HG02588 (cell line): ENCODE data around the gene PRDM10.
"Not testable (repeated sequence)": the region's sequence is repeated elsewhere in the genome, so short reads cannot be mapped to it uniquely, and the experiment has no call there.

Experiments used
- ATAC-seq: cut with Tn5 transposase; IDR thresholded peaks from one replicate; pipeline ENCODE4 v1.9.1; 2021; ENCODE audit warnings: mild to moderate bottlenecking, moderate library complexity; ENCODE audit not compliant: unreplicated experiment

PRDM10 gene, protein sequence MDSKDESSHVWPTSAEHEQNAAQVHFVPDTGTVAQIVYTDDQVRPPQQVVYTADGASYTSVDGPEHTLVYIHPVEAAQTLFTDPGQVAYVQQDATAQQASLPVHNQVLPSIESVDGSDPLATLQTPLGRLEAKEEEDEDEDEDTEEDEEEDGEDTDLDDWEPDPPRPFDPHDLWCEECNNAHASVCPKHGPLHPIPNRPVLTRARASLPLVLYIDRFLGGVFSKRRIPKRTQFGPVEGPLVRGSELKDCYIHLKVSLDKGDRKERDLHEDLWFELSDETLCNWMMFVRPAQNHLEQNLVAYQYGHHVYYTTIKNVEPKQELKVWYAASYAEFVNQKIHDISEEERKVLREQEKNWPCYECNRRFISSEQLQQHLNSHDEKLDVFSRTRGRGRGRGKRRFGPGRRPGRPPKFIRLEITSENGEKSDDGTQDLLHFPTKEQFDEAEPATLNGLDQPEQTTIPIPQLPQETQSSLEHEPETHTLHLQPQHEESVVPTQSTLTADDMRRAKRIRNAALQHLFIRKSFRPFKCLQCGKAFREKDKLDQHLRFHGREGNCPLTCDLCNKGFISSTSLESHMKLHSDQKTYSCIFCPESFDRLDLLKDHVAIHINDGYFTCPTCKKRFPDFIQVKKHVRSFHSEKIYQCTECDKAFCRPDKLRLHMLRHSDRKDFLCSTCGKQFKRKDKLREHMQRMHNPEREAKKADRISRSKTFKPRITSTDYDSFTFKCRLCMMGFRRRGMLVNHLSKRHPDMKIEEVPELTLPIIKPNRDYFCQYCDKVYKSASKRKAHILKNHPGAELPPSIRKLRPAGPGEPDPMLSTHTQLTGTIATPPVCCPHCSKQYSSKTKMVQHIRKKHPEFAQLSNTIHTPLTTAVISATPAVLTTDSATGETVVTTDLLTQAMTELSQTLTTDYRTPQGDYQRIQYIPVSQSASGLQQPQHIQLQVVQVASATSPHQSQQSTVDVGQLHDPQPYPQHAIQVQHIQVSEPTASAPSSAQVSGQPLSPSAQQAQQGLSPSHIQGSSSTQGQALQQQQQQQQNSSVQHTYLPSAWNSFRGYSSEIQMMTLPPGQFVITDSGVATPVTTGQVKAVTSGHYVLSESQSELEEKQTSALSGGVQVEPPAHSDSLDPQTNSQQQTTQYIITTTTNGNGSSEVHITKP

DNA sequence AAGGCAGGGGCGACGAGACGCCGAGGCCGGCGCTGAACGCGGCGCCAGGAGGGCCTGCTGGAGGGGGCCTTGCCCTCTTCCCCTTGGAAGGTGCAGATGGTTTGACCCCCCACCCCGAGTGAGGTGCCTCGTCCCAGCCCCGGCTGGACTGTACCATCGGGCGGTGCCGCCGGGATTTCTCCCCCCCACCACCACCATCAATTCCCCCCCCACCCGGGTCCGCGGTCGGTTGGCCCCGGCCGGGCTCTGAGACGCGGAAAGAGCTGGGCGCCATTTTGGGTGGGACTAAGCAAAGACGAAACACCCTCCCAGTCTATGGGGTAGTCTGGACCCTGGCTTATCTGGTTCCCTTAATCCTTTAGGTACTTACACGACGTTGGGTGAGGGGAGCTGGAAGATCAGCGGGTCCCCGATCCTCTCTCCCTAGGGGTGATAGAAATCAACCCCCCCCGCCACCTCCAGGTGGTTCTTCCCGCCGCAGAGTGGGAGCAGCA lies at the start of gene PRDM10:
Gene PRDM10, minus strand, starts transcription at position 484 of the 494 bp plus-strand sequence. CDS start 41,871 bp downstream, outside the sequence.
- ATAC-seq, result peak; percentile 40

DNA sequence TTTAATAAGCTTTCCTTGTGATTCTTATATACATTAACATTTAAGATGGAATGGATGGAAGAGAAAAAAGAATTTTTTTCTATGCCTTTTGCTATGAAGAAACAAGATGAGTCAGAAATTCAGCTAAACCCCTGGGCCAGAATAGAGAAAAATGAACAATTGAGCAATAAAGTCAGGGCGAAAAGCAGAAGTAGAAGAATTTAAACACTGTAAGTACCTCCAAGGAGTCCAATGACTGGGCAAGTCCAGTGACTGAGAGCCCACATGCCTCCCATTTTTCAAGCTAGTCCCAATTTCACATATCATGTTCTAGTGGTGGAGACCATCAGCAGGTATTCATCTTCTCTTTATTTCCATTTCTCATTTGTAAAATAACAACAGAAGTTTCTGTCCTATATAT lies 48.4 kb upstream of the PRDM10 start:
- ATAC-seq, result no peak

DNA sequence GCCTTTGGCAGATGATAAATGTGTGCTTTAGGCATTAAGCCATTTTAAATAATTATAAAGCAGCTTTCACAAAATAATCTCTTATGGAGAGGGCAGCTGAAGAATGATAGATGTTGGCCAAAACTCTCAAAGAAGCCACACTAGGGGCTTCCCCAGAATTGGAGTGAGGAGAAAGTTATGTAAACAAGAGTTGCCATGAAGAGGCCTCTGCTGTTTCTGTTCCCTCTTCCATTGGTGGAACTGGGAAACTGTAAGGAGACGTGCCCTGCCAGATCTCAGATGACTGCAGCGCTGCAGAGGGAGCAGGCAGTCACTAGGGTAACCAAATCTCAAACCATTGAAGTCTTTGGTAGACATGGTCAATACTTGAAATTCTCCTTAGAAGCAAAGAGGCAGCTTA lies 47.6 kb upstream of the PRDM10 start:
- no peak for ATAC-seq

DNA sequence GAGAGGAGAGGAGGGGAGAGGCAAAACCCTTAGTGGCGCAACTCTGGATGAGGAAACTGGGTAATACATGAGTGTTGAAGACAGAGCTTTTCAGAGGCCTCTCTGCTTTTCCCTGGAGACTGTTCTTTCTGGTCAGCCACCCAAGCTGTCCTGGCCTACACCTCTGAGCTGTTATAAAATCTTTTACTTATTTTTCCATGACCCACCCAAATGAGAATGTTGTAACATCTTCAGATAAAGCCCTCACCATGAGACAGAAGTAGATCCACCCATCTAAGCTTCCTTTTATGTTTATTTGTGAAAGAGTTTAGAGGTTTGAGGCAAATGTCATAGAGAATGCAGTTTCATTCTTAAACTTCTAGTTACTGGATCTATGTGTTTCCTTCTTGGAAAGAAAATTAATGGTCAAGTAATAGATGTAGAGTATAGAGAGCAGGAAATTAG lies 46.7 kb upstream of the PRDM10 start:
- ATAC-seq, result no peak

DNA sequence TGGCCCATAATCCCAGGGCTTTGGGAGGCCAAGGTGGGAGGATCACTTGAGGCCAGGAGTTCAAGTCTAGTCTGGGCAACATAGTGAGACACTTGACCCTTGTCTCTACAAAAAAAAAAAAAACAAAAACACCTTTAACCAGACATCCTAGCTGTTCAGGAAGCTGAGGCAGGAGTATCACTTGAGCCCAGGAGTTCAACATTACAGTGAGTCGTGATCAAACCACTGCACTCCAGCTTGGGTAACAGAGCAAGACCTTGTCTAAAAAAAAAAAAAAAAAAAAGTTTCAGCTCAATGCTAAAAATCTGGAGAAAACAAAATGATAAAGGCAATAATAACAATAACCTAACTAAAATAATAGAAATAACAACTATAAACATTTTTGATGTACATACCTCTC lies 44.5 kb upstream of the PRDM10 start:
- no peak for ATAC-seq

DNA sequence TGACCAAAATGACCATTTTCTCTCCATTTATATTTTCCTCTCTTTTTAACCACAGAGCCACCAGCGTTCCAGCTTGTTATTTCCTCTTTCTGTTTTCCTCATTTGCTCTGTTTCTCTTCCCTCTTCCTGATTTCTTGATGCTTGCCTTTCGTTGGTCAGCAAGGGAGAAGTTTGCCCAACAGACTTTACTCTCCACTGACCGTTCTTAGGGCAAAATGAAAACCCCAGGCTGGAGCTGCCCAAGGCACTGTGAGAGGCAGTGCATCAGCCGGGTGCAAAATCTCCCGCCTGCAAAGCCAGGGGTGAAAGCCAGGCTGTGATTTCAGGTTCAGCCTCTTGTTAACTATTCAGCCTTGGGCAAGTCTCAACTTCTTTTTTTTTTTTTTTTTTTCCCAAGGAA lies 40.9 kb upstream of the PRDM10 start:
- ATAC-seq, result no peak

DNA sequence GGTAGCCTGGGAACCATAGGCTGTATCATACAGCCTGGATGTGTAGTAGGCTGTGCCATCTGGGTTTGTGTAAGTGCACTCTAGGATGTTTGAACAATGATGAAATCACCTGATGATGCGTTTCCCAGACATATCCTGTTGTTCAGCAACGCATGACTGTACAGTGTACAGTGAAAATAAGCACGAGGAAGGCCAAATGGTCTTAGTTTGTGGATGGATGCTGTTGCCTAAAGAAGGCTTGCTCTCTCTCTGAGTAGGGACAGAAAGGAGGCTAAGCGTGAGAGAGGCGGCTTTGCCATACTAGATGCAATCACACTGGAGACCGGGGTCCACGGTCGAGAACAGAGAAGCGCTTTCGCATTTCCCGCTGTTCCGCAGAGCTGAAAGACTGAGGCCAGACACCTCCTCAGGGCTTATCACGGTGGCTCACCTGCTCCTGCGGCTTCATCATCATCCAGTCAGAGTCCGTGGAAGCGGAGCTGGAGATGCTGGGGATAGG lies 39.5 kb upstream of the PRDM10 start:
- no peak for ATAC-seq

DNA sequence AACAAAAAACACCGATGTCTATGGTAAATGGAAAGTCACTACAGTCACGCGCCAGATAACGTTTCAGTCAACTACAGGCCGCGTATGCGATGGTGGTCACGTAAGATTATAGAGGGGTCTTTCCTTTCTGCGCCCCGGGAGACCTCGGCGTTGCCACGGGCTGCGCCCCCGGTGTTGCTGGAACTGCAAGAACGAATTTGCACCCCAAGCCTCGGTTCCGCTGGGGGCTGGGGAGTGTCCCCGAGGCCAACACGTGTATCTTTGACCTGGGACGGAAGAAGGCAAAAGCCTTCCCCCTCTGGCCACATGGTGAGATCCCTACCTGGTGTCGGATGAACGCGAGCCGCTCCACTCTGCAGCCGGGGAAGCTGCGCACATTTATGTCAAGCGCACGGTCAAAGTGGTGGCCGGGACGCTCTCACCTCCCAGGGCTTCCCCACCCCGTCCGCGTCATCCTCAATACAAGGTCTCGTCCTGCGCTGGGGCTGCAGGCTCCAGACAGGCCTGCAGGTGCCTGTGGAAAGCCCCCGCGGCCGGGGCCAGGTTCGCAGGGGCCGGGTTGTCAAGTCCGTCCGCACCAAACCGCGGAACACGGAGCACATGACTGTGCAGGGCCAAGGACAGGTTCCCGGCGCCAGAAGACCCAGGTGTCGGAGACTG lies 37.8 kb upstream of the PRDM10 start:
- ATAC-seq, result no peak

DNA sequence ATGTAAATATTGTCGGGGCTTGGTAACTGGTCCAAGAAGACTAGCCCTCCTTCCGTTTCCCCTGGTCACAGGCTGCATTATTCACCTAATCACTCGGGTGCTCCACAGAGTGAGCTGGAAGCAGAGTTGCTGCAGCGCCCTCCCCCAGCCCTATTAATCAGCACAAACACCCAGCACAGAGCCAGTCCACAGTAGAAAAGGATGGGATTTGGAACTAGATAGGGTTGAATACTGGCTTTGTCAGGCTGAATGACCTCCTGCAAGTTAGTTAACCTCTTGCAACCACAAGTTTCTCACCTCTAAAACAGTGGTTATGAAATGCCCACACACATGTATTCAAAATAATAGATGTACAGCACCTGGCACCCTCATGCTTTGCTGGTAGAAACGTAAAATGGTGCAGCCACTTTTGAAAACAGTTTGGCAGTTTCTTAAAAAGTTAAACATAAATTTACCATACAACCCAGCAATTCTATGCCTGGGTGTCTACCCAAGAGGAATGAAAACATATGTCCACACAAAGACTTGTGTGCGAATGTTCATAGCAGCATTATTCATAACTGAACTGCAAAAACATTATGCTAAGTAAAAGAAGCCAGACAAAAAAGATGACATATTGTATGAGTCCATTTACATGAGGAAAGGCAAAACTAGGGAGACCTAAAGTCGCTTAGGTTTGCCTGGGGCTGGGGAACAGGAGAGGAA lies 35.4 kb upstream of the PRDM10 start:
- no peak for ATAC-seq

DNA sequence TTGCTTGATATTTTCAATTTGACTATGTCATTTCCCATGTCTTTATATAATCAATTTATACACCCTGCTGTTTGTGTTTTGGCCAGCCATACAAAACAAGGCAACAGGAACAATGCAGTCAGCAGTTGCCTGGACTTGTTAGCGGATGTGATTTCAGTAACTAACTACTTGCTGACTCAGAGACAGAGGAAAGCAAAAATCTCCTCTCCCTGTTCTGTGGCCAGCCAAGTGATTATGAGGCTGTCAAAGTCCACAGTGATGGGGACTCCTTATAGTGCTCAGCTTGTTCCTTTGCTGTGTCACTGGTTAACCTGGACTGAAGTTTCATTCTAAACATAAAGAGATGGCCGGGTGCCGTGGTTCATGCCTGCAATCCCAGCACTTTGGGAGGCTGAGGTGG lies 34.4 kb upstream of the PRDM10 start:
- ATAC-seq, result no peak

DNA sequence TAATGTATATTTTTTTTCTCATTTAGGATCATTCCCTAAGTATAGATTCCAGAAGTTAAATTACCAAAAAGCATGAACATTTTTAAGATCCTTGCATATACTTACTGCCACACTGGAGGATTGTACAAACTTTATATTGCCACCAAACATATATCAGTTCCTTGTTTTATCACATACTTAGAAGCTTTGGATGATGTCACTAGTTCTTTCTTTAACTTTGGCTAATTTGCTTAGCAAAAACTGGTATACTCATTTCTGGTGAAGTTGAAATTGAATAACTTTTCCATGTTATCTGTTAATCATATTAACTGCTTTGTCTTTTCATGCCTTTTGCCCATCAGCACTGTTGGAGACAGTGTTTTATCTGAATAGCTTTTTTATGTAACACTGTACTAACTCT lies 31.6 kb upstream of the PRDM10 start:
- ATAC-seq, result no peak

DNA sequence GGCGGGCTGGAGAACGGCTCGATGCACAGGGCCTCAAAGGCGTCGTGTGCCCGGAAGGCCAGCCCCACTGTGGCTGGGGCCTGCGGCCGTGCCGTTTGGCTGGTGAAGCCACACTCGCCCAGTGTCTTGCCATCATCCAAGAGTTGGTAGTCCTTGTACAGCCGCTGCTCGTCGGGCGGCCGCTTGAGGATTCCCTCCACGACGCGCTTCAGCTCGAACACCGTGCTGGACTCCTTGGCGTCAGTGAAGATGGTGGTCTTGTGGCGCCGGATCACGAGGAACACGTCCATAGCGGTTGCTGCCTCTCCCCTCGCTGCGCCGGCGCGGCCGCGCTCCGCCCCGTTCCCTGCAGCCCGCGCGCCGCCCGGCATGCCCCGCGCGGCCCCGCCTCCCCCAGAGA lies 30.3 kb upstream of the PRDM10 start:
- no peak for ATAC-seq

DNA sequence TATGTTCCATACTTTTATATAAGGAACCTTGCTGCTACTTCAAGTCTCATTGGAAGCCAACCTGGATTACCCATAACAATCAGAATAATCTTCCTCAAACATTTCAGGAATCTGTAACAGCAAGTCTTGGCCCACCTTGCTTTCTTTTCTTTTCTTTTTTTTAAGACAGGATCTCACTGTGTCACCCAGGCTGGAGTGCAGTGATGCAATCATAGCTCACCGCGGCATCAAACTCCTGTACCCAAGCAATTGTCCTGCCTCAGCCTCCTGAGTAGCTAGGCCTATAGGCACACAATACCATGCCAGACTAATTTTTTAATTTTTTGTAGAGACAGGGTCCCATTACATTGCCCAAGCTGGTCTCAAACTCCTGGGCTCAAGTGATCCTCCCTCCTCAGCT lies 29.3 kb upstream of the PRDM10 start:
- no peak for ATAC-seq

DNA sequence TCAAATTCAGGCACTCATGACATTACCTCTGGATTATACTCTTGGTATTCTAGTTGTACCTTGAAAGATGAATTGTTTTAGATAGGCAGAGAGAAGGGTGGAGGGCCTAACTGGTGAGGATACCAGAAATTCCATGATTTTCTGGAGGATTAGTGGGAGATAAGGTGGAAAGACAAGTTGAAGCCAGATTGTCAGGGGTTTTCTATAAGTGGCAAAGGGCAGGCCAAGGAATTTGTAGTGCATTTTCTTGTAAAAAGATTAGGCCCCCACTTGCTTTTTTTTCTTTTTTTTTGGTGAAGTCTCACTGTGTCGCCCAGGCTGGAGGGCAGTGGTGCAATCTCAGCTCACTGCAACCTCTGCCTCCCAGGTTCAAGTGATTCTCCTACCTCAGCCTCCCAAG lies 28.4 kb upstream of the PRDM10 start:
- no peak for ATAC-seq

DNA sequence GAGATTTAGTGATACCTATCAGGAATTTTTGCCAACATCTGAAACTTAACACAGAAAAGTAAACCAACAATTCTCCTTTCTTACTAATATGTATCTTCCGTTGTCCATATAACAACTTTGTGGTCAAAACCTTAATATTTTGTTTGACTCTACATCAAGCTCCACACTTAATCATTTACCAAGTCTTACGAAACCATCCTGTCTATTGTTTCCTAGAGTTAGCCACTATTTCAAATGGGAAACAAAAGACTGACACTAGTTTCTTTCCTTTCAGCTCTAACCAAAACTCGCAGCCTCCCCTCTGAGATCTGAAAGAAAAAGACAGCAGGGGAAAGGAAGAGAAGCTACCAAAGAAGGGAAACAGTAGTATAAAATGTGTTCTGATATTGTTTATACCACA lies 26.5 kb upstream of the PRDM10 start:
- ATAC-seq, result no peak

DNA sequence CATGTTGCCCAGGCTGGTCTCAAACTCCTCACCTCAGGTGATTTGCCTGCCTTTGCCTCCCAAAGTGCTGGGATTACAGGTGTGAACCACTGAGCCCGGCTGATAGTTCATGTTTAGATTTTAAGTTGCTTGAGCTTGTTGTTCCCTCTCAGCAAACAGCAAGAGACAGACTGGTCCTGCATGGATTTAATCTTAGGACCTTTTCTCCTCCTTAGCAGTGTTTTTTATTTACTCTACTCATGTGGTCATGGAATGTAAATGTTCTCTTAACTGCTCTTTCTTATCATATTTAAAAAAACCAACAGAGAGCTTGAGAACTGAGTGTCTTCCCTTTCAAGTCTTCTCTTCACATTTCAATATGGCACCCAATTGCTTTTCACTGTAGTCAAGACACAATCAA lies 22.7 kb upstream of the PRDM10 start:
- no peak for ATAC-seq

DNA sequence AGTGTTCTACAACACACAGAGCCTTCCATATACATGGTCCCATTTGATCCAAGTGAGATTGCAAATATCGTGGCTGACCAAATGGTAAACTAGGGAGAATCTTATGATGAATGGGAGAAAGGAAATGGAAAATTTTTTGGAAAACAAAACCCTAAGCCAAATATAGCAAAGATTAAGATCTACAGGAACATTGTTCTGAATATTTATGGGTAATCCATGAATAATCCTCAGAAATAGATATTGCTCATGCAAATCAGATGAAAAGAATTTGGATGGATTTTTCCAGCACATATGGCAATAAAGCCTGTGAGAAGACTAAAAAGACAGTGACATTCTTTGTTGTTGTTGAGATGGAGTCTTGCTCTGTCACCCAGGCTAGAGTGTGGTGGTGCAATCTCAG lies 21.7 kb upstream of the PRDM10 start:
- ATAC-seq, result no peak

DNA sequence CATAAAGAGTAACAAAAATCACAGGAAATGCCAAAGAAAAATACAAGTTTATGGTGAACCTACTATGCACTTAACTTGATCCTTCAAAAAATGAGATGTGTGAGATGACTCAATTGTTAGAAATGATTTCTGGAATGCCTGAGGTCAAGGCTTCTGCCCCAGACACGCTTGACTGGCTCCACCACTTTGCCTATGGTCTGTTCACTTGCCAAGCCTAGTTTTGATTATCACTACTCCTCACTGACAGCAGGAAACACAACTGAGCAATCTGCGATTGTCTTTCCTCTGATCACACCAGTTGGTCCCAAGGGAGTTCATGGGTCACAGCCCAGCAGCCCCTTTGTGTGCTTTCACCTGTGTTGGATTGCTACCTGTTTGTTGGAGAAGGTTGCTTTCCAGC lies 20.6 kb upstream of the PRDM10 start:
- peak; percentile 98 for ATAC-seq

DNA sequence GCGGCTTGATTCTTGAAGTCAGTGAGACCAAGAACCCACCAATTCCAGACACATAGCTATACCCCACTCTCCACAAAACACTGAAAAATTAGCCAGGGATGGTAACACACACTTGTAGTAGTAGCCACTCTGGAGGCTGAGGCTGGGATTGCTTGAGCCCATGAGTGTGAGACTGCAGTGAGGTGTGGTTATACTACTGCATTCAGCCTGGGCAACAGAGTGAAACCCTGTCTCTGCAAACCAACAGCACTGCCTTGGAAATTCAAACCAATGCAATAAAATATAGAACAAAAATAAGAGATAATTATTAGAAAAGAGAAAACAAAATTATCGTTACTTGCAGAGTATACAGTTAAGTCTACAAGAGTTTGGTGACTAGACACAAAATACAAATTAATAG lies 20.2 kb upstream of the PRDM10 start:
- peak; percentile 27 for ATAC-seq

DNA sequence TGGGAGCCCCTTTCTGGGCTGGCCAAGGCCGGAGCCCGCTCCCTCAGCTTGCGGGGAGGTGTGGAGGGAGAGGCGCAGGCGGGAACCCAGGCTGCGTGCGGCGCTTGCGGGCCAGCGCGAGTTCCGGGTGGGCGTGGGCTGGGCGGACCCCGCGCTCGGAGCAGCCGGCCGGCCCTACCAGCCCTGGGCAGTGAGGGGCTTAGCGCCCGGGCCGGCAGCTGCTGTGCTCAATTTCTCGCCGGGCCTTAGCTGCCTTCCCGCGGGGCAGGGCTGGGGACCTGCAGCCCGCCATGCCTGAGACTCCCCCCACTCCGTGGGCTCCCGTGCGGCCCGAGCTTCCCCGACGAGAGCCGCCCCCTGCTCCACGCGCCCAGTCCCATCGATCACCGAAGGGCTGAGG lies 19.0 kb upstream of the PRDM10 start:
- not testable (repeated sequence) for ATAC-seq
